Liver (tissue), 3 donors: ENCODE data around the gene WASL.

ENCODE experiments used
- FOXA2 ChIP-seq: IDR thresholded peaks from 2 replicates; pipeline ENCODE4 v1.6.1; 2016; ENCODE audit warnings: antibody characterized with exemption
- JUND ChIP-seq, 2 donors: IDR thresholded peaks; 2 replicates each; pipeline ENCODE4 v1.6.1; 2016; ENCODE audit warnings: antibody characterized with exemption in 2 of 2
- YY1 ChIP-seq: IDR thresholded peaks from 2 replicates; pipeline ENCODE4 v1.6.1; 2016; ENCODE audit warnings: antibody characterized with exemption, mild to moderate bottlenecking
- TF ChIP-seq, protein P1 (sequence below): fragments of 150-350 bp; IDR thresholded peaks from 2 replicates; pipeline ENCODE4 v1.5.1; 2017; ENCODE audit warnings: improper control_type of control experiment, low read depth, low read length; ENCODE audit not compliant: missing input control
- donor health status: healthy.
- donor health status: healthy.

GRCh38 chr7:123754271-123754871 lies 5.6 kb upstream of the WASL start:
- TF ChIP-seq JUND (IDR thresholded peaks at IDR 0.05) (no peak), YY1 (no peak), FOXA2 (no peak)
- TF ChIP-seq, protein P1, sequence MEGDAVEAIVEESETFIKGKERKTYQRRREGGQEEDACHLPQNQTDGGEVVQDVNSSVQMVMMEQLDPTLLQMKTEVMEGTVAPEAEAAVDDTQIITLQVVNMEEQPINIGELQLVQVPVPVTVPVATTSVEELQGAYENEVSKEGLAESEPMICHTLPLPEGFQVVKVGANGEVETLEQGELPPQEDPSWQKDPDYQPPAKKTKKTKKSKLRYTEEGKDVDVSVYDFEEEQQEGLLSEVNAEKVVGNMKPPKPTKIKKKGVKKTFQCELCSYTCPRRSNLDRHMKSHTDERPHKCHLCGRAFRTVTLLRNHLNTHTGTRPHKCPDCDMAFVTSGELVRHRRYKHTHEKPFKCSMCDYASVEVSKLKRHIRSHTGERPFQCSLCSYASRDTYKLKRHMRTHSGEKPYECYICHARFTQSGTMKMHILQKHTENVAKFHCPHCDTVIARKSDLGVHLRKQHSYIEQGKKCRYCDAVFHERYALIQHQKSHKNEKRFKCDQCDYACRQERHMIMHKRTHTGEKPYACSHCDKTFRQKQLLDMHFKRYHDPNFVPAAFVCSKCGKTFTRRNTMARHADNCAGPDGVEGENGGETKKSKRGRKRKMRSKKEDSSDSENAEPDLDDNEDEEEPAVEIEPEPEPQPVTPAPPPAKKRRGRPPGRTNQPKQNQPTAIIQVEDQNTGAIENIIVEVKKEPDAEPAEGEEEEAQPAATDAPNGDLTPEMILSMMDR = no peak
